Right ventricle myocardium superior (tissue), 1 donor: ENCODE data around the gene TRIM42. TPM values are rescaled to one million over a fixed set of nuclear protein-coding genes. Genes with fewer than 3 reads are reported as not detected.

ENCODE experiments used
- ATAC-seq: fragments of 200-7000 bp; cut with Tn5 transposase; one replicate; pipeline ENCODE4 v1.9.1; 2020; ENCODE audit warnings: mild to moderate bottlenecking; ENCODE audit not compliant: poor library complexity
- DNase-seq: peaks from one replicate; pipeline ENCODE4 v3.0.0-alpha.2; 2020
- intact Hi-C: fragments of 100-400 bp; cut with DNase I; formaldehyde crosslinking; loops from one replicate; pipeline ENCODE4 v1.11.2; 2022
- total RNA-seq: library from RNA; stranded (reverse); fragmentation: NEBNext Ultra II Directional; extraction: Animal tissue kit (Norgen Biotek cat#: 25700); gene quantifications from one replicate; pipeline ENCODE4 v1.2.1, GENCODE V29; 2021
- donor health status: DM: no; HTN: yes; CAD: no; lungs with severe emphysema.

TRIM42 gene
- total RNA-seq, 1 donor from 2014 or later: not detected

GRCh38 chr3:140748903-140749302 is 71.0 kb downstream of the TRIM42 start:
- DNase-seq (no peak), ATAC-seq (no peak)
- intact Hi-C loops: no loop called here
